Keratinocyte (primary cell): Measurements from ENCODE around the gene CELSR3.

Experiments
- EZH2 ChIP-seq: IDR thresholded peaks from one replicate; pipeline ENCODE4 v1.6.1; 2012; ENCODE audit warnings: inconsistent platforms, mild to moderate bottlenecking, low read length, moderate library complexity
- TF ChIP-seq, protein P1 (sequence below), 3 experiments: IDR thresholded peaks in 1 of 3; conservative IDR thresholded peaks in 1 of 3; optimal IDR thresholded peaks in 1 of 3; 2 replicates in 2 of 3; 3 replicates in 1 of 3; pipeline versions ENCODE3 to v1.5.1; 2011; ENCODE audit warnings: low read length in 3 of 3, mild to moderate bottlenecking in 3 of 3, moderate library complexity in 2 of 3, control low read depth in 1 of 3, inconsistent platforms in 1 of 3; ENCODE audit not compliant: insufficient read depth in 2 of 3; ENCODE audit errors: extremely low read depth in 1 of 3

DNA sequence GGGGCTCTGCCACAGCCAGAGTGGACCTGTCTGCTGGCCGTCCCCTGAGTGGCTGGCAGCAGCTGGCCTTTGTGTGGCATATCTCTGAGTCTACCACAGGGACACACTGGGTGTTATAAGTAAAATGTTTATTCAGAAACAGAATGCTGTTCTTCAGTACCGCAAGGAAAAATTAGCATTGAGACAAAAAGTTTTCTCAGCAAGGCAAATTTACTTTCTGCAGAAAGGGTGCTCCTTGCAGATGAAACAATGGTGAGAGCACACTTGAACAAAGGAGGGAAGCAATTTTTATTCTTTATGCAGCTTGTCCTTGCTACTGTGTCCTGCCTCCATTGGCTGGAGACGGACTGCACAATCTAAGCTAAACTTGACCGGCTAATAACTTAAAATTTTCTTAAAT, 45.1 kb downstream of the CELSR3 start:
- TF ChIP-seq, protein P1, sequence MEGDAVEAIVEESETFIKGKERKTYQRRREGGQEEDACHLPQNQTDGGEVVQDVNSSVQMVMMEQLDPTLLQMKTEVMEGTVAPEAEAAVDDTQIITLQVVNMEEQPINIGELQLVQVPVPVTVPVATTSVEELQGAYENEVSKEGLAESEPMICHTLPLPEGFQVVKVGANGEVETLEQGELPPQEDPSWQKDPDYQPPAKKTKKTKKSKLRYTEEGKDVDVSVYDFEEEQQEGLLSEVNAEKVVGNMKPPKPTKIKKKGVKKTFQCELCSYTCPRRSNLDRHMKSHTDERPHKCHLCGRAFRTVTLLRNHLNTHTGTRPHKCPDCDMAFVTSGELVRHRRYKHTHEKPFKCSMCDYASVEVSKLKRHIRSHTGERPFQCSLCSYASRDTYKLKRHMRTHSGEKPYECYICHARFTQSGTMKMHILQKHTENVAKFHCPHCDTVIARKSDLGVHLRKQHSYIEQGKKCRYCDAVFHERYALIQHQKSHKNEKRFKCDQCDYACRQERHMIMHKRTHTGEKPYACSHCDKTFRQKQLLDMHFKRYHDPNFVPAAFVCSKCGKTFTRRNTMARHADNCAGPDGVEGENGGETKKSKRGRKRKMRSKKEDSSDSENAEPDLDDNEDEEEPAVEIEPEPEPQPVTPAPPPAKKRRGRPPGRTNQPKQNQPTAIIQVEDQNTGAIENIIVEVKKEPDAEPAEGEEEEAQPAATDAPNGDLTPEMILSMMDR (optimal IDR thresholded peaks at IDR 0.05 in 1 of 3, IDR thresholded peaks at IDR 0.05 in 1 of 3, conservative IDR thresholded peaks at IDR 0.05 in 1 of 3; ENCODE audit: extremely low read depth in 1 of 3, insufficient read depth in 2 of 3, low read length in 3 of 3): no peak
- no peak for TF ChIP-seq EZH2
